ENCODE data around the gene RCAN3.

The RCAN3 gene

GRCh38 chr1:24474193-24474592 is 28.4 kb upstream of the RCAN3 start:
- TF ChIP-seq CTCF (IDR thresholded peaks at IDR 0.05) (no peak), ZFX (IDR thresholded peaks at IDR 0.05; ENCODE audit: borderline replicate concordance) (no peak)
- H3K27ac ChIP-seq = peak overlapping the region; percentile 61

- peak overlapping the region; percentile 61 for H3K27ac ChIP-seq
- TF ChIP-seq CTCF (IDR thresholded peaks at IDR 0.05) (no peak), ZFX (IDR thresholded peaks at IDR 0.05; ENCODE audit: borderline replicate concordance) (no peak)
Measured at GRCh38 chr1:24475700-24476099, 26.9 kb upstream of the RCAN3 start.

- no peak for TF ChIP-seq ZFX (IDR thresholded peaks at IDR 0.05; ENCODE audit: borderline replicate concordance)
- no peak for TF ChIP-seq CTCF (IDR thresholded peaks at IDR 0.05)
- peak overlapping the region; percentile 61 for H3K27ac ChIP-seq
Measured at GRCh38 chr1:24476571-24476970, 26.1 kb upstream of the RCAN3 start.

- TF ChIP-seq ZFX (IDR thresholded peaks at IDR 0.05; ENCODE audit: borderline replicate concordance) (no peak), CTCF (IDR thresholded peaks at IDR 0.05) (no peak)
- peak overlapping the region; percentile 61; the same call in 1 of the 2 replicates for H3K27ac ChIP-seq
Measured at GRCh38 chr1:24477309-24477708, 25.3 kb upstream of the RCAN3 start.

GRCh38 chr1:24481101-24481500 is 21.5 kb upstream of the RCAN3 start:
- TF ChIP-seq CTCF (IDR thresholded peaks at IDR 0.05) (no peak), ZFX (IDR thresholded peaks at IDR 0.05; ENCODE audit: borderline replicate concordance) (no peak)
- no peak overlapping the region for H3K27ac ChIP-seq

- no peak for TF ChIP-seq ZFX (IDR thresholded peaks at IDR 0.05; ENCODE audit: borderline replicate concordance)
- no peak overlapping the region for H3K27ac ChIP-seq
Measured at GRCh38 chr1:24481843-24482610, 20.6 kb upstream of the RCAN3 start.

- H3K27ac ChIP-seq = no peak overlapping the region
- no peak for TF ChIP-seq ZFX (IDR thresholded peaks at IDR 0.05; ENCODE audit: borderline replicate concordance)
- no peak for TF ChIP-seq CTCF (IDR thresholded peaks at IDR 0.05)
Measured at GRCh38 chr1:24483441-24483840, 19.2 kb upstream of the RCAN3 start.

Data from 22Rv1 (cell line).